Activated T-helper 1 cell treated with anti-CD3 and anti-CD28 coated beads, Interleukin-12 subunit alpha, Interleukin-12 subunit beta, Interleukin-2, Interleukin-4 antibody, amounts not matched to agents 30 ng/mL and 10 ng/mL and 1 ng/mL, durations not matched to agents 14 hours and 24 hours and 36 hours (primary cell): ENCODE data around the gene RFX2. TPM values are rescaled to one million over a fixed set of nuclear protein-coding genes. Genes with fewer than 3 reads are reported as not detected.
A peak's percentile ranks its signal among the peaks of the same experiment; 100 is the strongest.

Experiments used
- DNase-seq: peaks from one replicate; pipeline ENCODE4 v3.0.0; 2021; ENCODE audit warnings: low spot score
- H3K27ac Mint-ChIP-seq: one replicate; pipeline ENCODE4 v1.8.0; 2021; ENCODE audit warnings: mild to moderate bottlenecking, mixed read lengths
- H3K27me3 Mint-ChIP-seq: one replicate; pipeline ENCODE4 v1.8.0; 2022; ENCODE audit warnings: mild to moderate bottlenecking, moderate library complexity, mixed read lengths; ENCODE audit not compliant: insufficient read depth
- H3K36me3 Mint-ChIP-seq: one replicate; pipeline ENCODE4 v1.8.0; 2021; ENCODE audit warnings: low read depth, mixed read lengths
- H3K4me1 Mint-ChIP-seq: one replicate; pipeline ENCODE4 v1.8.0; 2021; ENCODE audit warnings: low read depth, mixed read lengths
- H3K4me3 Mint-ChIP-seq: one replicate; pipeline ENCODE4 v1.8.0; 2021; ENCODE audit warnings: mild to moderate bottlenecking, moderate library complexity, mixed read lengths
- H3K9me3 Mint-ChIP-seq: one replicate; pipeline ENCODE4 v1.8.0; 2021; ENCODE audit warnings: mixed read lengths
- intact Hi-C: fragments of 100-400 bp; cut with micrococcal nuclease; formaldehyde crosslinking; loops from one replicate; pipeline ENCODE4 v1.15.1; 2024
- total RNA-seq: library from RNA; stranded (reverse); gene quantifications from 2 replicates; pipeline ENCODE4 v1.2.3, GENCODE V29; 2022

RFX2 gene
- total RNA-seq, 1 donor from 2014 or later, result 9.2 TPM

- H3K4me1 Mint-ChIP-seq, result peaks cover 58% of the 10 kb centered on the region
- no peaks in the 10 kb centered on the region for H3K9me3 Mint-ChIP-seq
- no peak for DNase-seq
- H3K36me3 Mint-ChIP-seq, result peaks cover 9% of the 10 kb centered on the region
- H3K4me3 Mint-ChIP-seq, result no peak overlapping the region
- intact Hi-C loops, result no loop called here
- H3K27ac Mint-ChIP-seq, result no peak overlapping the region
- no peaks in the 10 kb centered on the region for H3K27me3 Mint-ChIP-seq
Observed at GRCh38 chr19:5956728-5957127, 153.6 kb downstream of the RFX2 start.

GRCh38 chr19:5956323-5956722 is 154.0 kb downstream of the RFX2 start:
- Mint-ChIP-seq H3K27ac (peak overlapping the region; percentile 48), H3K9me3 (no peaks in the 10 kb centered on the region), H3K36me3 (peaks cover 12% of the 10 kb centered on the region), H3K4me1 (peaks cover 60% of the 10 kb centered on the region), H3K27me3 (no peaks in the 10 kb centered on the region), H3K4me3 (no peak overlapping the region)
- intact Hi-C loops, result no loop called here
- DNase-seq, result no peak

- intact Hi-C loops, result loop anchor here (2.0 kb wide), 1 partner anchor 13 kb away; no protein-coding TSS in a partner anchor
- H3K36me3 Mint-ChIP-seq, result peaks cover 12% of the 10 kb centered on the region
- H3K27me3 Mint-ChIP-seq, result no peaks in the 10 kb centered on the region
Observed at GRCh38 chr19:5955636-5955935, 154.7 kb downstream of the RFX2 start.

GRCh38 chr19:5954293-5954692 is 156.0 kb downstream of the RFX2 start:
- intact Hi-C loops, result loop anchor here (2.0 kb wide), 1 partner anchor 15 kb away; no protein-coding TSS in a partner anchor
- peaks cover 20% of the 10 kb centered on the region for H3K36me3 Mint-ChIP-seq
- H3K9me3 Mint-ChIP-seq, result no peaks in the 10 kb centered on the region
- peak overlapping the region; percentile 98 for H3K27ac Mint-ChIP-seq
- H3K4me1 Mint-ChIP-seq, result peaks cover 69% of the 10 kb centered on the region
- no peak for DNase-seq
- no peaks in the 10 kb centered on the region for H3K27me3 Mint-ChIP-seq
- peak overlapping the region; percentile 76 for H3K4me3 Mint-ChIP-seq

More at GRCh38 chr19:5955636-5955935, 154.7 kb downstream of the RFX2 start:
- H3K9me3 Mint-ChIP-seq, result no peaks in the 10 kb centered on the region
- H3K27ac Mint-ChIP-seq, result peak overlapping the region; percentile 18
- no peak for DNase-seq
- no peak overlapping the region for H3K4me3 Mint-ChIP-seq
- peaks cover 62% of the 10 kb centered on the region for H3K4me1 Mint-ChIP-seq

GRCh38 chr19:5953680-5954213 is 156.6 kb downstream of the RFX2 start:
- peak; percentile 24 for DNase-seq
- Mint-ChIP-seq H3K27me3 (no peaks in the 10 kb centered on the region), H3K27ac (peak overlapping the region; percentile 98), H3K4me3 (peak overlapping the region; percentile 76), H3K4me1 (peaks cover 75% of the 10 kb centered on the region), H3K36me3 (peaks cover 21% of the 10 kb centered on the region), H3K9me3 (no peaks in the 10 kb centered on the region)
- intact Hi-C loops, result loop anchor here (1.0 to 2.0 kb wide), 4 partner anchors 9 to 49 kb away; partner anchors contain the start of genes RANBP3 and VMAC

GRCh38 chr19:5953030-5953589 is 157.2 kb downstream of the RFX2 start:
- Mint-ChIP-seq H3K4me1 (peaks cover 79% of the 10 kb centered on the region), H3K27me3 (no peaks in the 10 kb centered on the region), H3K27ac (peak overlapping the region; percentile 98), H3K36me3 (peaks cover 23% of the 10 kb centered on the region), H3K9me3 (no peaks in the 10 kb centered on the region), H3K4me3 (peak overlapping the region; percentile 76)
- DNase-seq, result no peak
- intact Hi-C loops, result loop anchor here (1.0 to 2.0 kb wide), 3 partner anchors 9 to 49 kb away; partner anchors contain the start of genes RANBP3 and VMAC

GRCh38 chr19:5952193-5953029 is 157.9 kb downstream of the RFX2 start:
- intact Hi-C loops, result loop anchor here (1.0 to 2.0 kb wide), 3 partner anchors 10 to 48 kb away; partner anchors contain the start of genes RANBP3 and VMAC
- DNase-seq, result no peak
- Mint-ChIP-seq H3K27me3 (no peaks in the 10 kb centered on the region), H3K27ac (peak overlapping the region; percentile 98), H3K4me3 (peak overlapping the region; percentile 76), H3K36me3 (peaks cover 22% of the 10 kb centered on the region), H3K4me1 (peaks cover 79% of the 10 kb centered on the region), H3K9me3 (no peaks in the 10 kb centered on the region)

GRCh38 chr19:5951338-5951861 is 158.9 kb downstream of the RFX2 start:
- Mint-ChIP-seq H3K27me3 (no peaks in the 10 kb centered on the region), H3K4me3 (no peak overlapping the region), H3K27ac (peak overlapping the region; percentile 67), H3K36me3 (peaks cover 22% of the 10 kb centered on the region), H3K9me3 (no peaks in the 10 kb centered on the region), H3K4me1 (peaks cover 76% of the 10 kb centered on the region)
- no peak for DNase-seq
- intact Hi-C loops, result no loop called here

GRCh38 chr19:5950741-5951140 is 159.6 kb downstream of the RFX2 start:
- Mint-ChIP-seq H3K4me3 (no peak overlapping the region), H3K27me3 (no peaks in the 10 kb centered on the region), H3K27ac (peak overlapping the region; percentile 67), H3K36me3 (peaks cover 26% of the 10 kb centered on the region), H3K4me1 (peaks cover 70% of the 10 kb centered on the region), H3K9me3 (no peaks in the 10 kb centered on the region)
- intact Hi-C loops, result no loop called here
- no peak for DNase-seq

GRCh38 chr19:5949792-5950305 is 160.5 kb downstream of the RFX2 start:
- DNase-seq, result peak; percentile 27
- Mint-ChIP-seq H3K4me1 (peaks cover 70% of the 10 kb centered on the region), H3K9me3 (no peaks in the 10 kb centered on the region), H3K36me3 (peaks cover 28% of the 10 kb centered on the region), H3K4me3 (peak overlapping the region; percentile 68), H3K27me3 (no peaks in the 10 kb centered on the region), H3K27ac (peak overlapping the region; percentile 95)
- intact Hi-C loops, result no loop called here

- Mint-ChIP-seq H3K4me1 (peaks cover 64% of the 10 kb centered on the region), H3K27ac (peak overlapping the region; percentile 95), H3K27me3 (no peaks in the 10 kb centered on the region), H3K4me3 (peak overlapping the region; percentile 68), H3K9me3 (no peaks in the 10 kb centered on the region), H3K36me3 (peaks cover 27% of the 10 kb centered on the region)
- no peak for DNase-seq
- intact Hi-C loops, result no loop called here
Observed at GRCh38 chr19:5948752-5949564, 161.3 kb downstream of the RFX2 start.

GRCh38 chr19:5947435-5947834 is 162.9 kb downstream of the RFX2 start:
- Mint-ChIP-seq H3K4me1 (peaks cover 53% of the 10 kb centered on the region), H3K27me3 (no peaks in the 10 kb centered on the region), H3K36me3 (peaks cover 26% of the 10 kb centered on the region), H3K27ac (peak overlapping the region; percentile 80), H3K9me3 (no peaks in the 10 kb centered on the region), H3K4me3 (peak overlapping the region; percentile 33)
- no peak for DNase-seq
- intact Hi-C loops, result no loop called here
